Stimulated activated CD4-positive, alpha-beta T cell treated with anti-CD3 and anti-CD28 coated beads, Interleukin-2, amount 100 ng/mL, for 48 hours (primary cell): ENCODE measurements around the gene PPM1M.

Source experiments
- DNase-seq, 2 donors: peaks; one replicate each; pipeline ENCODE4 v3.0.0-alpha.2; 2020

The PPM1M gene

DNA sequence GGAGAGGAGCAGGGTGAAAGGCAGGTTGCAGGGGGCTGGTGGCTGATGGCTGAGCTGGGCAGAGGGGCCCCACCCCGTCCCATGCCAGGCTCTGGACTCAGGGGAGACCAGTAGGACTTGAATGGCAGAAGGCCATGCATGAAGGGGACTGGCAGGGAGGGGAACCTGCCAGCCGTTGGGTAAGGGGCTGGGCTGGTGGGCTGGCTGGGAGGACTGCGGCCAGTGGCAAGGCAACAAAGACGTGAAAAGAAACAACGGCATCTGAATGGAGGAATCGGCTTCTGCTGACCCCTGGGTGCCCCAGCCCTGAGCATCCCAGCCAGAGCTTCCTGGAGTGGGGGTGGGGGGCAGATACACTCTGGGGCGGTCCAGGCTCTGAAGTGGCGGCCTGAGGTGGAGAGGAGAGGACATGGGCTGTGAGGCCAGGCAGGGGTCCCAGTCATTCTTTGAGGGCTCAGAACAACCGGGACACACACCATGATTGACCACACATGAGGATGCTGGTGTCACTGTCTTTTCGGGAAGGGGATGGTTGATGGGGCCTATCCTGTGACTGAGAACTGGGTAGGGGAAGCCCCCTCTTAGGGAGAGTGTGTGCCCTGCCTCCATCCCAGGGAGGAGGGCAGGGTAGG lies 53.8 kb downstream of the PPM1M start:
- DNase-seq = no peak
